ENCODE measurements around the gene EFS. TPM values are rescaled to one million over a fixed set of nuclear protein-coding genes. Genes with fewer than 3 reads are reported as not detected.
"Not testable (repeated sequence)": the region's sequence is repeated elsewhere in the genome, so short reads cannot be mapped to it uniquely, and the experiment has no call there.

The EFS gene
- total and polyA plus RNA-seq, 3 donors from 2014 or later = 7.6 to 10.5 (median 10.3) TPM

DNA sequence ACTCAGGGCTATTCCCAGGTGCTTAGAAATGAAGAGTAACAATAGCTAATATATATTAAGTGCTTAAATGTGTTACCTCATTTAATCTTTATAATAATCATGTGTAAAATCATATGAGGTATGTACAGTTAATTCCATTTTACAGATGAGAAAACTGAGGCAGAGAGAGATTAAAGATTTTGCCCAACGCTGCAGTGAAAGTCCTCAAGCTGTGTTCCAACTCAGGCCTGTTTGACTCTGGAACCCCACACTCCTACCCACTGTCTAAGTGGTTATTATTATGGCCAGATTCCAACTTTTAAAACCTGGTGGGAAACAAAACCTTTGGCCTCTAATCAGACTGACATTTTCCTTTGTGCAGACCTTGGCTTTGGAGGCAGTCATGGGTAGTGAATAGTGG is 22.0 kb upstream of the EFS start:
- peaks cover 7% of the 10 kb centered on the region for H3K4me1 ChIP-seq
- H3K9me3 ChIP-seq = no peaks in the 10 kb centered on the region
- DNase-seq = no peak
- WGBS, 2 donors = 86 to 91% methylated on average over 1 of the region's 1 CpG
- no peak overlapping the region for H3K4me3 ChIP-seq
- intact Hi-C loops (cut with DNase I; ENCODE audit: low total_unique reads) = no loop called here
- H3K36me3 ChIP-seq (ENCODE audit: low read depth, missing control alignments) = no peaks in the 10 kb centered on the region
- H3K27me3 ChIP-seq = no peaks in the 10 kb centered on the region
- H3K27ac ChIP-seq = no peak overlapping the region
- TF ChIP-seq, protein P1, sequence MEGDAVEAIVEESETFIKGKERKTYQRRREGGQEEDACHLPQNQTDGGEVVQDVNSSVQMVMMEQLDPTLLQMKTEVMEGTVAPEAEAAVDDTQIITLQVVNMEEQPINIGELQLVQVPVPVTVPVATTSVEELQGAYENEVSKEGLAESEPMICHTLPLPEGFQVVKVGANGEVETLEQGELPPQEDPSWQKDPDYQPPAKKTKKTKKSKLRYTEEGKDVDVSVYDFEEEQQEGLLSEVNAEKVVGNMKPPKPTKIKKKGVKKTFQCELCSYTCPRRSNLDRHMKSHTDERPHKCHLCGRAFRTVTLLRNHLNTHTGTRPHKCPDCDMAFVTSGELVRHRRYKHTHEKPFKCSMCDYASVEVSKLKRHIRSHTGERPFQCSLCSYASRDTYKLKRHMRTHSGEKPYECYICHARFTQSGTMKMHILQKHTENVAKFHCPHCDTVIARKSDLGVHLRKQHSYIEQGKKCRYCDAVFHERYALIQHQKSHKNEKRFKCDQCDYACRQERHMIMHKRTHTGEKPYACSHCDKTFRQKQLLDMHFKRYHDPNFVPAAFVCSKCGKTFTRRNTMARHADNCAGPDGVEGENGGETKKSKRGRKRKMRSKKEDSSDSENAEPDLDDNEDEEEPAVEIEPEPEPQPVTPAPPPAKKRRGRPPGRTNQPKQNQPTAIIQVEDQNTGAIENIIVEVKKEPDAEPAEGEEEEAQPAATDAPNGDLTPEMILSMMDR (IDR thresholded peaks at IDR 0.05) = no peak
- TF ChIP-seq POLR2A (IDR thresholded peaks at IDR 0.05) = no peak

DNA sequence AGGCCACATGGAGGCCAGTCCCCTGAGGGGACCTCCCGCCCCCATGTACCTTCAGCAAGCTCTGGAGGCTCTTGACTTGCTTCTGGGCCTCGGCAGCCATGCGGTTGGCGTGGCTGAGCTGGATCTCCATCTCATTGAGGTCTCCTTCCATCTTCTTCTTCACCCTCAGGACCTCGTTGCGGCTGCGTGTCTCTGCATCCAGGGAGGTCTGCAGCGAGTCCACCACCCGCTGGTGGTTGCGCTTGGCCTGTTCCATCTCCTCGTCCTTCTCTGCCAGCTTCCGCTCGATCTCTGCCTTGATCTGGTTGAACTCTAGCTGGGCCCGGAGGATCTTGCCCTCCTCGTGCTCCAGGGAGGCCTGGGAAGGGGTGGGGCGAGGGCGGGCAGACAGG is 21.3 kb upstream of the EFS start:
- H3K4me1 ChIP-seq; H3K9me3 ChIP-seq; intact Hi-C loops (cut with DNase I; ENCODE audit: low total_unique reads); H3K36me3 ChIP-seq (ENCODE audit: low read depth, missing control alignments); H3K27ac ChIP-seq; DNase-seq; H3K4me3 ChIP-seq; H3K27me3 ChIP-seq: not testable (repeated sequence)
- 93 to 97% methylated on average over 13 to 17 of the region's 17 CpGs for WGBS, 2 donors

DNA sequence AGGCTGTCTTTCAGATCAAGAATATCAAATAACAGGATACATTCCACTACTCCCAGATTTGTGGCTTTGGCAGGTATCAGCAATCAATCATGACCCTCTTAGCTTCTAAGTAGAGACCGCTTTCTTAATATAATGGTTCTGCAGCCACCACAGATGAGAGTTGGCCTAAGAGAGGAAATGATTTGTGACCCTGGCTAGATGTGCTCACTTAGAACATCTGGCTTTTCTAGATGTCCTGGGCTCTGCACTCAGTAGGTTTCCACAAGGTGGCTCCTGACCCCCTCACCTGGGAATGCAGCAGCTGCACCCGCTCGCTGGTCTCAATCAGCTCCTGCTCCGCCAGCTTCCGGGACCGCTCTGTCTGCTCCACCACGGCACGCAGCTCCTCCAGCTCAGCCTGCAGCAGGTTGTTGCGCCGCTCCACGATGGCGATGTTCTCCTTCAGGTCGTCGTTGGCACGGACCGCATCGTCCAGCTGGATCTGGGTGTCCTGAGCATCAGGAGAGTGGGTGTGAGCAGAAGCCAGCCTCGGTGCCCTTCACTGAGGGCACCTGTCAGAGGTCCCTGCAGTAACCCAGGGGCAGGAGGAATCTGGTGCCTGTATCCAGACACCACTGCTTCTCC is 20.8 kb upstream of the EFS start:
- Histone ChIP-seq H3K27ac (no peak overlapping the region), H3K36me3 (ENCODE audit: low read depth, missing control alignments) (no peaks in the 10 kb centered on the region), H3K4me1 (peaks cover 7% of the 10 kb centered on the region), H3K9me3 (no peaks in the 10 kb centered on the region), H3K4me3 (no peak overlapping the region), H3K27me3 (no peaks in the 10 kb centered on the region)
- DNase-seq = no peak
- no peak for TF ChIP-seq POLR2A (IDR thresholded peaks at IDR 0.05)
- TF ChIP-seq, protein P1 (IDR thresholded peaks at IDR 0.05) = no peak
- 97 to 100% methylated on average over 8 to 18 of the region's 18 CpGs for WGBS, 2 donors
- intact Hi-C loops (cut with DNase I; ENCODE audit: low total_unique reads) = no loop called here

DNA sequence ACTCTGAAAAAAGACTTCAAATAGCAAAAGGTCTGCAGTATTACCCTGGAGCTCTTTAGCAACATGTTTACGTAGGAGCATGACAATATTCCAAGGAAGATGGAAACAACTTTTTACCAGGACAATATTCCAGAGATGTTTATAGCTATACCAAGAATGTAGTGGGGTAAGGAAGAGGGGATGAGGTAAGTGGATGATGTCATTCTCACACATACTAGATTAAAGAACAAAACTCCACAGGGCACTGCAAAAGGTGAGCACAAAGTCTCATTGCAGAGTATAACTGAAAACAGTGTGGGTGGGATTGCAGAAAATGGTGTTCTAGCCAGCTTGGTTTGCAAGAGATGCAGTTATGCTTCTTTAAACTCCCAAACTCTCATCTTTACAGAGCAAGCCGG is 20.3 kb upstream of the EFS start:
- no peak for DNase-seq
- no peak for TF ChIP-seq POLR2A (IDR thresholded peaks at IDR 0.05)
- Histone ChIP-seq H3K4me1 (peaks cover 7% of the 10 kb centered on the region), H3K27me3 (no peaks in the 10 kb centered on the region), H3K9me3 (no peaks in the 10 kb centered on the region), H3K36me3 (ENCODE audit: low read depth, missing control alignments) (no peaks in the 10 kb centered on the region), H3K27ac (no peak overlapping the region), H3K4me3 (no peak overlapping the region)
- intact Hi-C loops (cut with DNase I; ENCODE audit: low total_unique reads) = no loop called here
- 84 to 90% methylated on average over 2 of the region's 2 CpGs for WGBS, 2 donors

DNA sequence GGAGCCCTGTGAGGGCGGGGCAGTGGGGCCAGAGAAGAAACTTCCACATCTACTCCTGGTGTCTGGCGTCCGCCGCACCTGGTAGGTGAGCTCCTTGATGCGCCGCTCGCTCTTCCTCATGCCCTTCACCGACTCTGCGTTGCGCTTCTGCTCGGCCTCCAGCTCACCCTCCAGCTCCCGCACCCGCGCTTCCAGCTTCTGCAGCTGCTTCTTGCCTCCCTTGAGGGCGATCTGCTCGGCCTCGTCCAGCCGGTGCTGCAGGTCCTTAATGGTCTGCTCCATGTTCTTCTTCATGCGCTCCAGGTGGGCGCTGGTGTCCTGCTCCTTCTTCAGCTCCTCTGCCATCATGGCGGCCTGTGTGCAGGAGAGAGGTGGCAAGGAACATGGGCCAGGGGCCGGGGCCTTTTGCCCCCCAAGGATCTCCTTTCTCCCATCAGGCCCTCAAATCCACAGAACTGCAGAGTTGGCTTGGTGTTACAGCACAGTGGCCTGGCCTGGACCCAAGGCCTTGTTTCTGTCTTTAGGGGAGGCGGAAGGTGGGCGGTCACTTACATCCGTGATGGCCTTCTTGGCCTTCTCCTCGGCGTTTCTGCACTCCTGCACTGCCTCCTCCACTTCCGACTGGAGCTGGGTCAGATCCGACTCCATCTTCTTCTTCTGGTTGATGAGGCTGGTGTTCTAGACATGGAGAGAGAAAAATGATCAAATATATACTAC is 19.6 kb upstream of the EFS start:
- Histone ChIP-seq H3K27me3 (no peaks in the 10 kb centered on the region), H3K4me1 (peaks cover 7% of the 10 kb centered on the region), H3K9me3 (no peaks in the 10 kb centered on the region), H3K4me3 (no peak overlapping the region), H3K27ac (no peak overlapping the region), H3K36me3 (ENCODE audit: low read depth, missing control alignments) (no peaks in the 10 kb centered on the region)
- TF ChIP-seq POLR2A (IDR thresholded peaks at IDR 0.05) = no peak
- TF ChIP-seq, protein P1 (IDR thresholded peaks at IDR 0.05) = no peak
- DNase-seq = no peak
- intact Hi-C loops (cut with DNase I; ENCODE audit: low total_unique reads) = no loop called here
- 74 to 84% methylated on average over 29 of the region's 29 CpGs for WGBS, 2 donors

Data from testis (tissue), 3 donors.